ENCODE data around the gene BICDL2. TPM values are rescaled to one million over a fixed set of nuclear protein-coding genes. Genes with fewer than 3 reads are reported as not detected.

BICDL2 gene
- total and polyA plus RNA-seq, 3 donors from 2014 or later: 0.29 to 1.3 (median 0.37) TPM

- Histone ChIP-seq H3K9me3 (no peaks in the 10 kb centered on the region), H3K27me3 (no peaks in the 10 kb centered on the region), H3K4me1 (peaks cover 14% of the 10 kb centered on the region), H3K27ac (no peak within 1 kb of the TSS), H3K4me3 (peak within 1 kb of the TSS; percentile 24 to 47), H3K36me3 (ENCODE audit: low read depth, missing control alignments) (no peaks in the 10 kb centered on the region)
- no peak for DNase-seq
- TF ChIP-seq POLR2A (IDR thresholded peaks at IDR 0.05) (no peak), CTCF (IDR thresholded peaks at IDR 0.05) (no peak)
- 0% methylated on average over 48 of the region's 86 CpGs; no CpG with 5 or more reads in 1 of the 2 donors for WGBS, 2 donors
- intact Hi-C loops (cut with DNase I; ENCODE audit: low total_unique reads): no loop called here
Observed at GRCh38 chr16:3045758-3046640, 9.3 kb upstream of the BICDL2 start, which contains the start of gene MMP25. Gene MMP25, plus strand, starts transcription at chr16:3046561. Its CDS starts 357 bp downstream, at chr16:3046918.

- 48 to 79% methylated on average over 6 of the region's 6 CpGs for WGBS, 2 donors
- TF ChIP-seq POLR2A (IDR thresholded peaks at IDR 0.05) (no peak), CTCF (IDR thresholded peaks at IDR 0.05) (no peak)
- intact Hi-C loops (cut with DNase I; ENCODE audit: low total_unique reads): no loop called here
- H3K4me1 ChIP-seq: peaks cover 14% of the 10 kb centered on the region
- no peak overlapping the region for H3K4me3 ChIP-seq
- H3K27me3 ChIP-seq: no peaks in the 10 kb centered on the region
- DNase-seq: no peak
- H3K9me3 ChIP-seq: no peaks in the 10 kb centered on the region
- no peak overlapping the region for H3K27ac ChIP-seq
- H3K36me3 ChIP-seq (ENCODE audit: low read depth, missing control alignments): no peaks in the 10 kb centered on the region
Observed at GRCh38 chr16:3044708-3045107, 8.0 kb upstream of the BICDL2 start.

- Histone ChIP-seq H3K27me3 (no peaks in the 10 kb centered on the region), H3K9me3 (no peaks in the 10 kb centered on the region), H3K4me1 (peaks cover 14% of the 10 kb centered on the region), H3K36me3 (ENCODE audit: low read depth, missing control alignments) (no peaks in the 10 kb centered on the region), H3K27ac (no peak overlapping the region), H3K4me3 (no peak overlapping the region)
- no peak for TF ChIP-seq POLR2A (IDR thresholded peaks at IDR 0.05)
- TF ChIP-seq CTCF (IDR thresholded peaks at IDR 0.05): no peak
- DNase-seq: no peak
- 44 to 56% methylated on average over 3 of the region's 3 CpGs for WGBS, 2 donors
- intact Hi-C loops (cut with DNase I; ENCODE audit: low total_unique reads): no loop called here
Observed at GRCh38 chr16:3042376-3042775, 5.6 kb upstream of the BICDL2 start.

GRCh38 chr16:3038896-3039295, 2.2 kb upstream of the BICDL2 start:
- TF ChIP-seq POLR2A (IDR thresholded peaks at IDR 0.05) (no peak), CTCF (IDR thresholded peaks at IDR 0.05) (no peak)
- H3K27ac ChIP-seq: no peak overlapping the region
- no peak overlapping the region for H3K4me3 ChIP-seq
- intact Hi-C loops (cut with DNase I; ENCODE audit: low total_unique reads): no loop called here
- no peaks in the 10 kb centered on the region for H3K36me3 ChIP-seq (ENCODE audit: low read depth, missing control alignments)
- no peaks in the 10 kb centered on the region for H3K4me1 ChIP-seq
- no peak for DNase-seq
- no peaks in the 10 kb centered on the region for H3K9me3 ChIP-seq
- 73 to 85% methylated on average over 5 of the region's 5 CpGs for WGBS, 2 donors
- no peaks in the 10 kb centered on the region for H3K27me3 ChIP-seq

Data from testis (tissue), 3 donors.